Measurements from ENCODE around the gene INHBB.

Gene INHBB

DNA sequence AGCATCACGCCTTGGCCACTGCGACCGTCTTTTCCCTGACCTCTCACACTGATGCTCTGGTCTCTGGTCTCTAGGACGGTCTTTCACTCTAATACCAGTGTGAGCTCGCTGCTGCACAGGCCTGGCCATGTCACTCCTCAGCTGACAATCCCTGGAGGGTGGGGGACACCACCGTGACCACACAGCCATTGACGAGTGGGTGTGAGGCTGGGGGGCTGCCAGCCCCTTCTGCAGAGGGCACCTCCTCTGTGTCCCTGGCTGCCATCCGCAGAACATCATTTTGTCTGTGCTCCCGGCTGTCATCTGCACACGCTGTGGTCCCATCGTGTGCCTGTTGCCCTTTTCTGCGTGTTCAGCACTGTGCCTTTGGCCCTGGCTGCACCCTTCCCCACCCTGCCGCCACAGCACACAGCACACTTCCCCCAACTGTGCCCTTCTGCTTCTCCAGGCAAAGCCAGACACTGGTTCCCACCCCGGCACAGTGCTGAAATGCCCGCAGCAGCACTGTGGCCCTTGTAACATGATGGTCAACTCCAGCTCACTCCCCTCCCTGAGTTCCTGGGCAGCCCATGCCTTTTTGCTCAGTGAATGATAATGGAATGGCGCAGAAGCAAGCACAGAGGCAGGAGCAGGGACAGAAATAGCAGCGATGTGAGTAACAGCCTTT lies 30.4 kb upstream of the INHBB start:
- ChIA-PET POLR2A (no interaction called here), CTCF (interaction anchor here (1.4 to 5.1 kb wide), 3 partner anchors 106 to 140 kb away, joined by 4 to 40 read pairs (median 5); no protein-coding TSS in a partner anchor)
- TF ChIP-seq, protein P1, sequence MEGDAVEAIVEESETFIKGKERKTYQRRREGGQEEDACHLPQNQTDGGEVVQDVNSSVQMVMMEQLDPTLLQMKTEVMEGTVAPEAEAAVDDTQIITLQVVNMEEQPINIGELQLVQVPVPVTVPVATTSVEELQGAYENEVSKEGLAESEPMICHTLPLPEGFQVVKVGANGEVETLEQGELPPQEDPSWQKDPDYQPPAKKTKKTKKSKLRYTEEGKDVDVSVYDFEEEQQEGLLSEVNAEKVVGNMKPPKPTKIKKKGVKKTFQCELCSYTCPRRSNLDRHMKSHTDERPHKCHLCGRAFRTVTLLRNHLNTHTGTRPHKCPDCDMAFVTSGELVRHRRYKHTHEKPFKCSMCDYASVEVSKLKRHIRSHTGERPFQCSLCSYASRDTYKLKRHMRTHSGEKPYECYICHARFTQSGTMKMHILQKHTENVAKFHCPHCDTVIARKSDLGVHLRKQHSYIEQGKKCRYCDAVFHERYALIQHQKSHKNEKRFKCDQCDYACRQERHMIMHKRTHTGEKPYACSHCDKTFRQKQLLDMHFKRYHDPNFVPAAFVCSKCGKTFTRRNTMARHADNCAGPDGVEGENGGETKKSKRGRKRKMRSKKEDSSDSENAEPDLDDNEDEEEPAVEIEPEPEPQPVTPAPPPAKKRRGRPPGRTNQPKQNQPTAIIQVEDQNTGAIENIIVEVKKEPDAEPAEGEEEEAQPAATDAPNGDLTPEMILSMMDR (IDR thresholded peaks at IDR 0.05; ENCODE audit: control extremely low read depth, extremely low read depth, low read depth, missing control alignments) = no peak
- DNase-seq (ENCODE audit: extremely low spot score) = no peak

DNA sequence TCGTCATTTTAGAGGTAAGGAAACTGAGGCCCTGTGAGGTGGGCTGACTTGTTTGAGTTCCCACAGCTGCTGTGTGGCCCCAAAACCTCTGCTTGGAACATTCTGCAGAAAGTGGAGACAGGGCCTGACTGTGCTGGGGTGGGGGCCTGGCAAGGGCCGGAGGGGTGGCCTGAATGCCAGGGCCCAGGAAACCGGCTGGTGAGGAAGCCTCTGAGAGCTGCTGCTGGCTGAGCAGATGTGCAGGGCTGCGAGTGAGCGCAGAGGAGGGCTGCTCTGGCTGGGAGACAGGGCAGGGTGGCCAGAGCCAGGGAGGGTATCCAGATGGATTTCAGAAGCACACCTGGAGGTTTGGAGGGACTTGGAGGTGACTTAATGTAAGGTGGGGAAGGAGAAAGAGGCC lies 29.9 kb upstream of the INHBB start:
- TF ChIP-seq, protein P1 (IDR thresholded peaks at IDR 0.05; ENCODE audit: control extremely low read depth, extremely low read depth, low read depth, missing control alignments) = no peak
- CTCF ChIA-PET = interaction anchor here (0.8 to 1.4 kb wide), 2 partner anchors 114 to 142 kb away, joined by 3 to 4 read pairs; no protein-coding TSS in a partner anchor
- POLR2A ChIA-PET = no interaction called here
- DNase-seq (ENCODE audit: extremely low spot score) = no peak

- ChIA-PET POLR2A (no interaction called here), CTCF (interaction anchor here (0.8 kb wide), 1 partner anchor 142 kb away, joined by 3 read pairs; no protein-coding TSS in a partner anchor)
Measured at GRCh38 chr2:120316528-120317179, 29.3 kb upstream of the INHBB start.

GRCh38 chr2:120317180-120317533 lies 28.8 kb upstream of the INHBB start:
- DNase-seq (ENCODE audit: extremely low spot score) = no peak
- CTCF ChIA-PET = no interaction called here
- TF ChIP-seq, protein P1 (IDR thresholded peaks at IDR 0.05; ENCODE audit: control extremely low read depth, extremely low read depth, low read depth, missing control alignments) = no peak
- POLR2A ChIA-PET = no interaction called here

More at GRCh38 chr2:120316528-120317179, 29.3 kb upstream of the INHBB start:
- DNase-seq (ENCODE audit: extremely low spot score) = no peak
- TF ChIP-seq, protein P1 (IDR thresholded peaks at IDR 0.05; ENCODE audit: control extremely low read depth, extremely low read depth, low read depth, missing control alignments) = no peak

DNA sequence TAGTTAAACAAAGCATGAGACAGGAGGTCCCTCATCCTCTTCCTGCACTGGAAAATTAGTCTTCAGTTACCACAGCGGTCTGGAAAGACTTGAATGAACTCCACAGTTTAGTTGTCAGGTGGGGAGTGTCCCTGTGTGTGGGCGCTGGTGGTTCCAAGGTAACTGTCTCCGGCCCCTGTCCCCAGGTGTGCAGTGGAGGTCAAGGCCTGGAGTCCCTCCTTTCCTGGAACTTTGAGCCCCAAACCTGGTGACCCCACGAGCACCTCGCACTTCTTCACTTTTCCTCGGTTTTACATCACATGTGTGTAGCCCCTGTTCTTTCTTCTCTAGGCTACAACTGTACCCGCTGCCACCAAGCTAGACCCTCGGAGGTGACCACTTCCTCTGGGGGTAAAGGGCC lies 28.0 kb upstream of the INHBB start:
- TF ChIP-seq, protein P1 (IDR thresholded peaks at IDR 0.05; ENCODE audit: control extremely low read depth, extremely low read depth, low read depth, missing control alignments) = no peak
- ChIA-PET CTCF (no interaction called here), POLR2A (no interaction called here)
- no peak for DNase-seq (ENCODE audit: extremely low spot score)

DNA sequence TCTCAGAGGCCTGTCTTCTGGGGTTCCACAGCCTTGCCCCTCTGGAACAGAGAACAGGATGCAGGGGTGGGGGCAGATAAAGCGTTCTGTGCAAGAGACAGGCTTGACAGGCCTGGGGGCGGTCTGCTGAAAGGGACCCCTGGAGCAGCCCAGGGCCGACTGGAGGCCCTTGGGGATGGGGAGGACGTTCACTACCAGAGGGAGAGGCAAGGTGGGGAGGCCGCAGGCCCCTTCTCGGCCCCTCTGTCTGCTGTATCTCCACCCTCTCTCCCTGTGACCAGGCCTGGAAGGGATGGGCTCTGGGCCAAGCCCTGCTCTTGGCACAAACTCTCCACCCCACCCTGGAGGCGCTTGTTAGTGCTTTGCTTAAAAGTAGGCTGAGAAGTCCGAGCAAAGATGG lies 27.3 kb upstream of the INHBB start:
- no peak for DNase-seq (ENCODE audit: extremely low spot score)
- ChIA-PET POLR2A (no interaction called here), CTCF (no interaction called here)
- TF ChIP-seq, protein P1 (IDR thresholded peaks at IDR 0.05; ENCODE audit: control extremely low read depth, extremely low read depth, low read depth, missing control alignments) = no peak

All from GM10248 (cell line).